Measurements from ENCODE around the gene PARD3. TPM values are rescaled to one million over a fixed set of nuclear protein-coding genes. Genes with fewer than 3 reads are reported as not detected.

PARD3 gene
- total RNA-seq, 1 experiment from 2014 or later = 46.3 TPM

- Histone ChIP-seq H3K27me3 (ENCODE audit: insufficient read depth, low read length) (no peaks in the 10 kb centered on the region), H3K4me3 (replicated peaks in 1 of 2; ENCODE audit: low read depth in 1 of 2, low read length in 2 of 2) (no peak overlapping the region), H3K9ac (ENCODE audit: low read length) (no peak overlapping the region), H3K4me2 (ENCODE audit: low read length) (no peak overlapping the region), H3K36me3 (ENCODE audit: control insufficient read depth in 1 of 2, insufficient read depth in 2 of 2, low read length in 2 of 2) (no peaks in the 10 kb centered on the region), H3K9me3 (ENCODE audit: control insufficient read depth in 1 of 2, insufficient read depth in 1 of 2, low read depth in 1 of 2, low read length in 2 of 2) (no peaks in the 10 kb centered on the region), H4K20me1 (ENCODE audit: insufficient read depth) (no peaks in the 10 kb centered on the region), H3K9me2 (ENCODE audit: insufficient read depth) (no peaks in the 10 kb centered on the region), H3K4me1 (ENCODE audit: control insufficient read depth in 1 of 2, insufficient read depth in 2 of 2, low read length in 2 of 2) (peaks cover 19 to 26% of the 10 kb centered on the region in 2 experiments), H3K27ac (ENCODE audit: low read depth, low read length) (no peak overlapping the region), H3K79me2 (ENCODE audit: insufficient read depth, low read length) (no peaks in the 10 kb centered on the region), H2AFZ (ENCODE audit: low read depth, low read length, poor library complexity, severe bottlenecking) (no peak overlapping the region)
- CTCF ChIA-PET = no interaction called here
- POLR2A ChIA-PET = no interaction called here
- no TSS peak for BruUV-seq (replicated peaks)
- intact Hi-C loops (cut with micrococcal nuclease) = no loop called here
- no peak for TF ChIP-seq FOSL1 (IDR thresholded peaks at IDR 0.05; ENCODE audit: low read depth)
- no peak for TF ChIP-seq MAX (IDR thresholded peaks at IDR 0.05)
- no peak for TF ChIP-seq ATF3 (IDR thresholded peaks at IDR 0.05)
- no peak for TF ChIP-seq CEBPB (IDR thresholded peaks at IDR 0.05; ENCODE audit: low read depth)
- TF ChIP-seq JUND (IDR thresholded peaks at IDR 0.05) = no peak
- no peak for TF ChIP-seq ZFX (IDR thresholded peaks at IDR 0.05)
- no peak for TF ChIP-seq YY1 (IDR thresholded peaks at IDR 0.05; ENCODE audit: extremely low read depth, insufficient replicate concordance, low read depth, low read length)
- no peak for TF ChIP-seq ZBTB33 (IDR thresholded peaks at IDR 0.05; ENCODE audit: extremely low read depth, insufficient replicate concordance, low read length)
- TF ChIP-seq SP1 (IDR thresholded peaks at IDR 0.05; ENCODE audit: low read depth) = no peak
- TF ChIP-seq RAD21 (IDR thresholded peaks at IDR 0.05; ENCODE audit: low read depth) = no peak
- RAD21 ChIA-PET (ENCODE audit: low non-redundant PET in 1 of 2, low total read pairs in 2 of 2, uncharacterized antibody in 2 of 2, unreplicated experiment in 2 of 2) = no interaction called here
- ATAC-seq = no peak
- no peak for DNase-seq (ENCODE audit: low read depth, low spot score)
Observed at GRCh38 chr10:34121125-34121753, 693.9 kb downstream of the PARD3 start.

All from HCT116 (cell line).